Ascending aorta (tissue), 2 donors: ENCODE measurements around the gene ASTN1. TPM values are rescaled to one million over a fixed set of nuclear protein-coding genes. Genes with fewer than 3 reads are reported as not detected.

ENCODE experiments used
- DNase-seq, 2 donors: peaks; one replicate each; pipeline ENCODE4 v3.0.0-alpha.2; 2019; ENCODE audit warnings: low spot score in 2 of 2
- H3K27ac ChIP-seq, 2 donors: fragments of 200-600 bp; sonication (generic); one replicate each; pipeline ENCODE4 v1.5.1; 2016 to 2017; ENCODE audit warnings: mild to moderate bottlenecking in 1 of 2
- H3K27me3 ChIP-seq: fragments of 200-600 bp; sonication (generic); one replicate; pipeline ENCODE4 v1.5.1; 2017
- H3K36me3 ChIP-seq, 2 donors: fragments of 200-600 bp; sonication (generic); one replicate each; pipeline ENCODE4 v1.5.1; 2016
- H3K4me1 ChIP-seq, 2 donors: fragments of 200-600 bp; sonication (generic); one replicate each; pipeline ENCODE4 v1.5.1; 2016 to 2017; ENCODE audit warnings: mild to moderate bottlenecking in 1 of 2
- H3K4me3 ChIP-seq, 2 donors: fragments of 200-600 bp; sonication (generic); one replicate each; pipeline ENCODE4 v1.5.1; 2016 to 2017; ENCODE audit warnings: mild to moderate bottlenecking in 1 of 2
- H3K9me3 ChIP-seq, 2 donors: fragments of 200-600 bp; sonication (generic); one replicate each; pipeline ENCODE4 v1.5.1; 2016
- CTCF ChIP-seq, 3 experiments: fragments of 200-600 bp in 2 of 3; fragments of 450-650 bp in 1 of 3; sonication (generic) in 2 of 3; IDR thresholded peaks; one replicate each; pipeline ENCODE4 v1.5.1; 2016 to 2019; ENCODE audit warnings: antibody characterized with exemption in 3 of 3, mild to moderate bottlenecking in 1 of 3, moderate library complexity in 1 of 3
- intact Hi-C: fragments of 100-400 bp; cut with DNase I; formaldehyde crosslinking; loops from one replicate; pipeline ENCODE4 v1.15.1; 2023
- total RNA-seq: library from RNA; depleted of rRNA; stranded (reverse); fragments of >200 nt; gene quantifications from one replicate; pipeline ENCODE4 v1.1.0, GENCODE V29; 2016

ASTN1 gene
- total RNA-seq, 1 donor from 2014 or later: 0.32 TPM

- Histone ChIP-seq H3K36me3 (no peaks in the 10 kb centered on the region), H3K27ac (no peak overlapping the region), H3K9me3 (no peaks in the 10 kb centered on the region), H3K27me3 (no peaks in the 10 kb centered on the region), H3K4me3 (no peak overlapping the region), H3K4me1 (no peaks in the 10 kb centered on the region)
- no peak for DNase-seq
- intact Hi-C loops: no loop called here
- no peak for TF ChIP-seq CTCF (IDR thresholded peaks at IDR 0.05)
These were observed 57.7 kb downstream of the ASTN1 start for GRCh38 chr1:177106614-177107365.

- H3K4me3 ChIP-seq: no peak overlapping the region
- intact Hi-C loops: no loop called here
- no peak overlapping the region for H3K27ac ChIP-seq
- H3K36me3 ChIP-seq: no peaks in the 10 kb centered on the region
- no peaks in the 10 kb centered on the region for H3K9me3 ChIP-seq
- TF ChIP-seq CTCF (IDR thresholded peaks at IDR 0.05): no peak
- no peak for DNase-seq
- no peaks in the 10 kb centered on the region for H3K4me1 ChIP-seq
- H3K27me3 ChIP-seq: no peaks in the 10 kb centered on the region
These were observed 58.3 kb downstream of the ASTN1 start for GRCh38 chr1:177106196-177106595.

- Histone ChIP-seq H3K4me1 (no peaks in the 10 kb centered on the region), H3K9me3 (no peaks in the 10 kb centered on the region), H3K4me3 (no peak overlapping the region), H3K27ac (no peak overlapping the region), H3K36me3 (no peaks in the 10 kb centered on the region), H3K27me3 (no peaks in the 10 kb centered on the region)
- TF ChIP-seq CTCF (IDR thresholded peaks at IDR 0.05): no peak
- no peak for DNase-seq
- intact Hi-C loops: no loop called here
These were observed 61.3 kb downstream of the ASTN1 start for GRCh38 chr1:177103005-177103852.

- H3K9me3 ChIP-seq: no peaks in the 10 kb centered on the region
- H3K27me3 ChIP-seq: no peaks in the 10 kb centered on the region
- no peak for DNase-seq
- H3K36me3 ChIP-seq: no peaks in the 10 kb centered on the region
- no peak for TF ChIP-seq CTCF (IDR thresholded peaks at IDR 0.05)
- no peaks in the 10 kb centered on the region for H3K4me1 ChIP-seq
- H3K4me3 ChIP-seq: no peak overlapping the region
- intact Hi-C loops: no loop called here
- no peak overlapping the region for H3K27ac ChIP-seq
These were observed 72.5 kb downstream of the ASTN1 start for GRCh38 chr1:177092001-177092400.

- DNase-seq: no peak
- Histone ChIP-seq H3K27me3 (no peaks in the 10 kb centered on the region), H3K27ac (no peak overlapping the region), H3K9me3 (no peaks in the 10 kb centered on the region), H3K4me3 (no peak overlapping the region), H3K4me1 (no peaks in the 10 kb centered on the region), H3K36me3 (no peaks in the 10 kb centered on the region)
- TF ChIP-seq CTCF (IDR thresholded peaks at IDR 0.05): no peak
- intact Hi-C loops: no loop called here
These were observed 73.5 kb downstream of the ASTN1 start for GRCh38 chr1:177091040-177091439.
